ENCODE data around the gene LFNG.

Gene LFNG, protein sequence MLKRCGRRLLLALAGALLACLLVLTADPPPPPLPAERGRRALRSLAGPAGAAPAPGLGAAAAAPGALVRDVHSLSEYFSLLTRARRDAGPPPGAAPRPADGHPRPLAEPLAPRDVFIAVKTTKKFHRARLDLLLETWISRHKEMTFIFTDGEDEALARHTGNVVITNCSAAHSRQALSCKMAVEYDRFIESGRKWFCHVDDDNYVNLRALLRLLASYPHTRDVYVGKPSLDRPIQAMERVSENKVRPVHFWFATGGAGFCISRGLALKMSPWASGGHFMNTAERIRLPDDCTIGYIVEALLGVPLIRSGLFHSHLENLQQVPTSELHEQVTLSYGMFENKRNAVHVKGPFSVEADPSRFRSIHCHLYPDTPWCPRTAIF

DNA sequence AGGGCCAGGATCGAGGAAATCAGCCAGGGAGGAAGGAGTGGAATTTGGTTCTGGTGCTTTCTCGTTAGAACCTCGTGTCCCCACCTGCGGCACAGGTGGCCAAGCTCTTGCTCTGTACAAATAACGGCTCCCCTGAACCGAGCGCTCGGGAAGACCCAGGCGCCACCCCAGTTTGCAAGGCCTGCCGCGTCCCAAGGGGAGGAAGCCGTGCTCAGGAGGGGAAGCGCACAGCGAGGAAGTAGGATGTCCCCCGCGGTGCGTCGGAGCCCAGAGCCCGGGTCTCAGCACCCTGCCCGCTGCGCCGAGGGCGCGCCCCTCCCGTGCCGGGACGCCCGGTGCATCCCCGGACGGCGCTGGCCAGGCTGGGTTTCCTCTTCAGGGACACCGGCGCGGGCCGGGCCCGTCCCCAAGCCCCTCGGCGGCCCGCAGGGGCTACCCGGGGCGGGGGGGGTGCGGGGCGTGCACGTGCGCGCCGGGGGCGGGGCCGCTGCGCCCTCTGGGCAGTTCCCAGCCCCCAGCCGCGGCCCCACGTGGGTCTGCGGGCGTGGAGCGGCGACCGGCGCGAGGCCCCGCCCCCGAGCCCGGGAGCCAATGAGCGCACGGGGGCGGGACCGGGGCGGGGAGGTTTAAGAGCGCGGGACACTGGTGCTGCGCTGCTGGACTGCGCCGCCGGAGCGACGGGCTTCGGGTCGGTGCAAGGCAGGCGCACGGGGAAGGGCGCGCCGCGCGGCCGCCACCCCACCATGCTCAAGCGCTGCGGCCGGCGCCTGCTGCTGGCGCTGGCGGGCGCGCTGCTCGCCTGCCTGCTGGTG is at the start of gene LFNG:
Gene LFNG, plus strand, starts transcription at position 656 of the 812 bp plus-strand sequence. Its CDS starts 88 bp downstream, at position 744.
- DNase-seq: peak; percentile 95

DNA sequence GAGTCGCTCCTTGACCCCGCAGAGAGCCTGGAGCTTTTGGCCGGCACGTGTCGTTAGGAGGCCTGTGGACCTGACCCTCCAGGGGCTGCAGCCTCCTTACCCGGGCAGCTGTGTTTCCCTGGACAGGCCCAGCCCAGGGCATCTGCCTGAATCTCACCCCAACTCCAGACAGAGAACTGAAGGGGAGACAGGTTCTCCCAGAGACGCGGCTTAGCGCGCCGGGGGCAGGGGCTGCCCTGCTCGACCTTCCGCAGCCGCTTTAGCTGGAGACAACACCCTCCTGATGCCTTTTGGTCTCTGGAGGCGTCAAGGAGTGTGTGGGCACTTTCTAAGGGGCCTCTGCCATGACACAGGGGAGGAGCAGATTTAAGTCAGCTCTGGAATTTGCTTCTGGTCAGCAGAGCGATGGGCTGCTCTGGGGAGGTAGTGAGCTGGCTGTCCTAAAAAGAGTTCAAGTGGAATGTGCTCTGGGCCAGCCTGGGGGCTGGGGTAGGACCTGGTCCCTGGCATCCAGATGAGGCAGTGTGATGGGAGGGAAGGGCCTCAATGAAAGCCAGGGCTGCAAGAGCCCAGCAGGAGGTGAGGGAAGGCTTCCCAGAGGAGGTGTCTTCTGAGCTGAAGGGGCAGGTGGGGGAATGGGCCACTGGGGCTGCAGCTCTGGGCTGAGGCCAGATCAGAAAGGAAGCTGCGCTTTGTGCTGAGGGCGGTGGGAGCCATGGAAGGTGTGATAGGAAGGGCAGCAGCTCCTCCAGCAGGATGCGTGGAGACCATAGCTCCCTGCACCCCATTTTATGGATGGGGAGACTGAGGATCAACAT is 49.2 kb upstream of the LFNG start:
- DNase-seq: no peak

DNA sequence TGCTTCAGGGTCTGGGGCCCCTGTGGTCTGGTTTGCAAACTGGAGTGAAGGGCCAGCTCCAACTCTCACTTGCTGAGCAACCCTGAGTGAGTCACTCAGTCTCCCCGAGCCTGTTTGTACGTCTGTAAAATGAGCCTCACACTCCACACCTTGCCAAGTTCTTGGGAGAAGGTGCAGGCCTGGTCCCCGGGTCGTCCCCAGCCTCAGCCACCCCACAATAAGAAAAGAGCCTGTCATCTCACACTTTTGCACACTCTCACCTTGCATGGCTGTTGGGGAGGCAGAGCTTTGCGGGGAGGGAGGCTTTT is 48.6 kb upstream of the LFNG start:
- DNase-seq: no peak

DNA sequence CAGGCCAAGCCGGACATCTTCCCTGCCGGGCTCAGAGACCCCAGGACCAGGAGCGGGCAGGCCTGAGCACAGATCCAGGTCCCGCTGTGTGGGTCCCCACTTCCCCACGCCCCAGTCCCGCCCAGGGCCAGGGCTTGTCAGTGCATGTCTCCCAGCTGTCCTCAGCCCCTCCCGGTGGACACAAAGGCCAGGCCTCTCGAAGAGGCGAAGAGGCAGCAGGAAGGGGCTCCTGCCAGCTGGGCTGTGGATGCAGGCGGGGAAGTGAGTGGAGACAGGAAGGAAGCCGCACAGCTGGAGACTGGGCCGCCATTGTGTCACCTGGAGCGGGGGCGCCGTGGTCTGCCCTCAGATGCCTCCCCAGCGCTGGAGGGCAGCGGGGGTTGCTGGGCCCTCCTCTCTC is 48.2 kb upstream of the LFNG start:
- peak; percentile 57 for DNase-seq

DNA sequence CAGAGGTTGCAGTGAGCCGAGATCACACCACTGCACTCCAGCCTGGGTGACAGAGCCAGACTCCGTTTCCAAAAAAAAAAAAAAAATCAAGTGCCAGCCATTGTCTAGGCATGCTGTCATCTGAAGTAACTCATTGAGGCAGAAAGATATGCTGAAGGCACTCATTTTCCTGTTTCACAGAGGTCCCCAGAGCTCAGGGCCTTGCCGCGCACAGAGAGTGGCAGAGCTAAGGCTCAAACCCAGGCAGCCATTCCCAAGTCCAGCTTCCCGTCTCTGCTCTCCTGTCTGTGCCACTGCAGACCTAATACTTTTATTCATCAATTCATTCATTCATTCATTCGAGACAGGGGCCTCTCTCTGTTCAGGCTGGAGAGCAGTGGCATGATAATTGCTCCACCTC is 46.8 kb upstream of the LFNG start:
- no peak for DNase-seq

DNA sequence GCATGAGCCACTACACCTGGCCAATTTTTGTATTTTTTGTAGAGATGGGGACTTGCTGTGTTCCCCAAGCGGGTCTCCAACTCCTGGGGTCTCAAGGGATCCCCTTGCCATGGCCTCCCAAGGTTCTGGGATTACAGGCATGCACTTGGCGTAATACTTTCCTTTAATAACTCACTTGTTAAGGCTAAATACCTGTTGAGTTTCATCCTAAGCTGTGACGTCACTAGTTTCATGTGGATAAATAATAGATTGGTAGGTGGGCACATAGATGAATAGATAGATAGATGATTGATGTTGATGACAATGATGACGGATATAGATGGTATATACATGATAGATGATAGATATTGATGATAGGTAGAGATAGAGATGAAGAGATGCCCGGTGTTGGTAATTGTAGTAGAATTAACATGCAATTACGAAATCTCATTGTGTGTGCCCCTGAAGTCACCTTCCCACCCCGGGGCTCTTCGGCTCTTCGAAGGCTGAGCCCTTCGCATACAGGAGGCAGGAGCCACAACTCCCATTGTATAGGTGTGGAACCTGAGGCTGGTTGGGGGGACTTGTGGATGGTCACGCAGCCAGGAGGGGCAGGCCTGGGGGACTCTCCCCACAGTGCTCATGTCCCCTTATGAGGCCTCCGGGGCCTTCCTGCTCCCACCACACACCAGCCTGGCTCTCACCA is 45.9 kb upstream of the LFNG start:
- no peak for DNase-seq

DNA sequence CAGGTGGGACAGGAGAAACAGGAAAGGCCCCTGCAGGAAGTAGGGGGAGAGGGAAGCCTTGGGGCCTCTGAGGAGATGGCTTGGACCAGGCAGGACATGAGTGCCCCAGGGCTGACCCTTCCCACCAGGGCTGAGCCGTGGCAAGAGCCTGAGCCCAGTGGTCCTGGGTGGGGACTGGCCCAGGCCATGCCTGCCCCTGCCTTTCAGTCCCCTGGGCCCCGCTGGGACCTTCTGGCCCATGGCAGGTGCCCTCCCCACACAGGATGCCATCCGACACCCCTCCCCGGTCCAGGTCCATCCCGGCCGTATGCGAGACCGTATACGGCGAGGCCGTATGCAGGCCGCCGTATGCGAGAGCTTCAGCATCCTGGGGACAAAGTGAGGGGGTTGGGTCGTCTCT is 45.4 kb upstream of the LFNG start:
- no peak for DNase-seq

DNA sequence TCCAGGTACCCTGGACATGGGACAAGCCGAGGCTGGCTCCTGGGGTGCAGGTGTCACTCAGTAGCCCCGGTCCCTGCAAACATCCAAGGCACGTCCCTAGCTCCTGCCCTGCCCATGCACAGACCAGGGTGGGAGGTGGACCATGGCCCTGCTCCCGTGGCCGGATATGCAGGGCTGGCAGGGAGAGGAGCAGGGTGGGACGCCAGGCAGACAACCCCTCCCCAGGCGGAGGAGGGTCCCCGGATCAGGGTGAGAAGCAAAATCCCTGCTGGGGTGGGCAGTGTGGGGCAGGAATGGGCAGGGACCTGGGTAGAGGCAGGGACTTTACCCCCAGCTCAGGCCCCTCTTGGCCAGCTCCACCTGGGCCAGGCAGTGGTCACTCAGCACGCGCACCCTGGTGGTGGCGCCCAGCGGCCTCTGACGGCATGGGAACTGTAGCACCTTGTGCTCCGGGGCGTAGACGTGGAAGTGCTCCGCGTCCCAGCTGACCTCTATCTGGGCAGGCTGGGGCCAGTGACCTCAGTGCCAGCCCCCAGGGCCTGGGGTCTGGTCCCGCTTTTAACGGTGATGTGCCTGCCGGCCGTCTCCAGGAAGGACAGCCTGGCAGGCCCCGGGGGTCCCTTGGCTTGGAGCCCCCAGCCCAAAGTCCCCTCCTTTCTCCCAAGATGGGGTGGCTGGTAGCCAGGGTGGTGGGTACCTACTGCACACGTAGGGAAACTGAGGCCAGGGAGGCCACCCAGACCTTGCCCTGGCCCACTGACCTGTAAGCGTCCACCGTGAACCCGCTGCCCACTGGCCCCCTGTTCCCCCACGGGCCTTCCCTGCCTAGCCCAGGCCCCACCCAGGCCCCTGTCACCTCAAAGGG is 44.5 kb upstream of the LFNG start:
- DNase-seq: no peak

DNA sequence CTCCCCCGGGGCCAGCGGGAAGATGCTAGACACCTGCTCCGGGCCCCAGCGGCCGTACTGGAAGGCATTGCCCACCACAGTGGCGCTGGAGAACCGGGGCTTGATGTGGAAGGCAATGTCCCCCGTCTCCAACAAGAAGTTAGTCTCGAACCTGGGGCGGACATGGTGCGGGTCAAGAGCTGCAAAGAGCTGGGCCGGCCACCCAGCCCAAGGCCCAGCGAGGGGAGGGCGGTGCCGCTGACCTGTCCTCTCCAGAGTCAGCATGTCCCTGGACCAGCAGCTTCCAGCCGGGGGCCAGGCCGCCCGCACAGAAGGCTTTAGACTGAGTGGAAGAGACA is 43.9 kb upstream of the LFNG start:
- DNase-seq: no peak

DNA sequence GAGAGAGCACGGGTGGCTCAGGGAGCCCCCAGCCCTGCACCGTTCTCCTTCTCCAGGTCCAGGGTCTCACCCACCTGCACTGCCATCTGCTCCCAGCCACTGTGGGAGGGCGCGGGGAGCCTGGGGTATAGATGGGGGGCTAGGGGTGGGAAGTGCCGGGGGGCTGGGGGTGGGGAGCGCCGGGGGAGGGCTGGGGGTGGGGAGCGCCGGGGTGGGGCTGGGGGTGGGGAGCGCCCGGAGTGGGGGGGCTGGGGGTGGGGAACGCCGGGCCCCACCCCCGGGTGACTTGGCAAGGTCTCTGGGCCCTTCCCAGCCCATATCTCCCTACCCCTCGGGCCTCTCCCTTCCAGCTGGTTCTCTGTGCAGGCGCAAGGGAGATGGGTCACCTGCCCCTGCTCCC is 43.3 kb upstream of the LFNG start, which contains the start of gene GRIFIN:
Gene GRIFIN, minus strand, starts transcription at position 101 of the 400 bp plus-strand sequence. Its CDS starts 15 bp downstream, at position 86.
- no peak for DNase-seq

DNA sequence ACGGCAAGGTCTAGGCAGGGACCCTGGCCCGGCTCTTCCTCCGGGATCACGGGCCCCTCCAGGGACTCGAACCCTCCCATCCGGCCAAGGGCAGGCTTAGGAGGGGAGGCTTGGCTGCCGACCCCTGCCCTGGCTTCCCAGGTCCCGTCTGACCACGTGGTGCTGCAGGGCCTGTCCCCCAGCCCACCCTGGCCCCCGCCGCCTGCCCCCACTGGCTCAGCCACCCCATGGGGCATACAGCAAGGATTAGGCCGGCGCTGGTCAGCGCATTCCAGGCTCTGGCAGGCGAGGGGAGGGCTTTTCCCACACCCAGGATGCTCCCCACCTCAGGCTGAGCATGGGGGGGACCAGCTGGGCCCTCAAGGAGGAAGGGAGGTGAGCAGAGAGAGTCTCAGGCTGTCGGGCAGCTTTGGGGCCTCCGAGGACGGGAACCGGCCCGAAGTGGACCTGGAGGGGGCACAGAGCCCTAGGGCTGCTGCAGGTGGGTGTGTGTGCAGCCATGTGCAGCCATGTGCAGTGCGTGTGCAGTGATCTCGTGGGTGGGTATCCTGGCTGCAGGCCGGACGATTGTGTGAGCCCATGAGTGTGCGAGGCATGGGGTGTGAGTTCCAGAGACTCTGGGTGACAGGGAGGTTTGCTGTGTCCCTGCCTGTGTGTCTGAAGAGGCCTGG is 42.7 kb upstream of the LFNG start:
- DNase-seq: no peak

DNA sequence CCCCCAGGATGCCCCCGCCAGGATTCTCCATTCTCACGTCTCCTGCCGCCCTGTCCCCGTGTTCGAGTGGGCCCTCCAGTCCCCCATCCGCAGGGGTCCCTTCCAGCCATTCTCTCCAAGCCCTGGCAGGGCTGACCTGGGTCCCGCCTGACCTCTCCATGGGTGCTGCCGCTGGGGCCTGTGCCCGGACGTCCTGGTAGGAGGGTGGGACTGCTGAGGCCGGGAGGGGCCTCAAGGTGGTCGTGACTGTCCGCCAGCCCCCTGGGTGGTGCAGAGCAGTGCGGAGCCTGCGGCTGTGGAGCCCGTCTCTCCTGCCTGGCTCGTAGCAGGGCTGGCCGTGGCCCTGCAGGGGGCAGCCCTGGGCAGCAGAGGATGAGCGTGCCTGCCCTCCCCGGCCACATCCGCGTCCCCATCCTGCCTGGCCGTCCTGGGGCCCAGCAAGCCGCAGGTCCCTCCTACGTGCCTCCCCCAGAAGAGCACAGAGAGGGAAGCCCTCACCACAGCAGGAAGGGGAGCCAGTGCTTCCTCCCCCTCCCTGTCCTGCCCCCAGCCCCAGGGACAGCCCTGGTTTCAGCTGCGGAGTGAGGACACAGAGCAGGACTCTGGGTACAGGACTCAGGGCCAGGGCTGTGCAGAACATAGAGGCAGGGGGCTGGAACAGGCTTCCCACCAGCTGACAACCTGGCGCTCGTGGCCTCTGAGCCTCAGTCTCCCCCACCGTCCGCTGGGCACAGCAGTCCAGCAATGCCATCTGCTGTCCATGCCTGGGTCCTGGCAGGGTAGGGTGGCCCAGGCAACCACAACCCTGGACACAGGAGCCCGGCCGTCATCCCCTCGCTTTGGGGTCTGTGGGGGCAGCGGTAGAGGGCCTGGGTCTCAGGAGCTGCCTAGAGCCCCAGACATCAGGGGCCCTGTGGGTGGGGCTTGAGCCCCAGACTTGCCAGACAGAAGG is 41.9 kb upstream of the LFNG start:
- peak; percentile 96 for DNase-seq

DNA sequence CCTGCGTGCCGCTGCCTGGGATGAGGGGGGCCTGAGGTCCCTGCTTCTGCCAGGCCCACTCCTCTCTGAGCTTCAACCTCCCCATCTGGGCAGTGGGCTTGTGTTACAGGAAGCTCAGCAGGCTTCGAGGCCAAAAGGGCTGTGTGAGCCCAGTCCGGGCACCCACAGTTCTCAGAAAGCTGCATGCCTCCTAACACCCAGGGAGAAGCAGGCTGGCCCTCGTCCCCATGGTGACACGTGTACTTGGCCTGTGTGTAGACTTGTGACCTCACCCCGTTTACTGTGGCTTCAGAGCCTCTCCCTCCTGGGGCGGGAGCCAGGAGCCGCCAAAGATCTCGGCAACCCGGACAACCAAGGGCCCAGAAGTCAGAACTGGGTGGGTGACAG is 41.2 kb upstream of the LFNG start:
- no peak for DNase-seq

DNA sequence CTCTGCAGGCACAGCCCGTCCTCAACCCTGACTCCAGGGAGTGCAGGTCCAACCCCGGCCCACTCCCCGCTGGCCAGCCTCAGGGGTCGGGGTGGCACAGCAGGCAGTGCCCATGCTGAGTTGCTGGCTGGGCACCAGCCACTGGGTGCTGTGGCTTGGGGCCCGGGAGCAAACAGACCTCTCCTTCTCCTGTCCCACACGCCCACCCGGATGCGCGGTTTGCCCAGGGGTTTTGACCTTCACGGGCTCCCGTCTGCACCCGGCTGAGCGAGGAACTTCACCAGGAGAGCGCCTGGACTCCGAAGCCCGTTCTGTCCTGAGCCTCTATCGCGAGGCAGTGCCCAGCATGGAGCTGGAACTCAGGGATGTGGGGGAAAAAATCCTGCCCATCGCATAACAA is 40.8 kb upstream of the LFNG start:
- DNase-seq: no peak

DNA sequence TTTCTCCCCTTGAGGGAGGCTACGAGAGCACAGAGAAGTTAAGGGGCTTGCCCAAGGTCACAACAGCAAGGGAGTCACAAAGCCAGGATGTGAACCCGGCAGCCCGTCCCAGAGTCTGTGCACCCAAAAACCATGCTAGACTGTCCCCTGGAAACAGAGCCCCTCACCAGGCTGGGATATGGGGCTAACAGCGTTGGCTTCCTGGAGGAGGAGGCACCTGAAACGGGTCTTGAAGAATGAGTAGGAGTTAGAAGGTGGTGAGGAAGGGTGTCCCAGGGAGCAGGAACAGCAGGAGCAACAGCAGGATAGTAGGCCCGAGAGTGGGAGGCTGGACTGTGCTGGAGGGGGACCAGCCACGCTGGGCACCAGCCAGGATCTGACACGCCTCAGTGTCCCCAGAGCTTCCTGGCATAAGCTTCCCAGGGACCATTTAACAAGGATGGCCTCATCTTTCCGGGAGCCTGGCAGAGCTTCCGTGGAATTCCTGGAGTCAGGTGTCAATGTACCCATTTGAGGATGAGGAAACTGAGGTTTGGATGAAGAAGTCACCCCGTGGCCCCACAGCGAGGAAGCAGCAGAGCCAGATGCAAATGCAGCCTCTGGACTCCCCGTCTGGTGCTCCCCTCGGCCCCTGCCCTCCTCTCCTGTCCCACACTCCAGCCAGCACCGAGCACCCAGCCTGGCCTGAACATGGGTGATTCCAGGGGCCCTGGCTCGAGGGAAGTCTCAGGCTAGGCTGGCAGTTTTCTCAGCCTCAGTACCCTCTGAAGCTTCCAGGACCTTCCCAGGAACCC is 40.1 kb upstream of the LFNG start:
- DNase-seq: no peak

DNA sequence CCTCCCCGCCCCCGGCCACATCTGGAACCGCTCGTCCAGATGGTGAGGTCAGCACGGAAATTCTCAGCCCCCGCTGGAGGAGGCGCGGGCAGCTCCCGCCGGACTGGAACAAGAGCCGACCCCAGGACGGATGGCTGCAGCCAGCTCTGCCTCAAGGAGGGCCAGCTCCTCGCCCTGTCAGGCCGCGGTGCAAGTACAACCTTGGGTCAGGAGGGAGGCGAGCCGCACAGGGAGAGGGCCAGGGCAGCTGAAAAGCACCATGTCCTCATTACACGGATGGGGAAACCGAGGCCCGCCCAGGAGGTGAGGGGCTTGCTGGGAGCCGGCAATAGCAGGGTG is 39.5 kb upstream of the LFNG start:
- no peak for DNase-seq

DNA sequence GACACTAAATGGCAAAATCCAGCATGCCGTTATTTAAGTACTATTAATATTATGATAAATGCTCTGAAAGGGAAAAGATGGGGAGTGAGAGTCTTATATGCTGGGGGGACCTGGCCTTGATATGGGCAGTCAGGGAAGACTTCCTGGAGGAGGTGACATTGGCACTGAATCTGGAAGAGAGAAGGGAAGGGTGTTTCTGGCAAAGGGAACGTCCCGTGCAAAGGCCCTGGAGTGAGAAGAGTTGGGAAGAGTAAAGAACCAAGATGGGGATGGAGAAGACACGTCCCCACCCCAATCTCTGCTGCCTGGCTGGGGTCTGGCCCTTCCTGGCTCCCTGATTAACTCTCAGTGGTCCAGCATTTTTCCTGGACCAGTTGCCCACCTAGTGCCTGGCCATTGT is 38.4 kb upstream of the LFNG start:
- no peak for DNase-seq

DNA sequence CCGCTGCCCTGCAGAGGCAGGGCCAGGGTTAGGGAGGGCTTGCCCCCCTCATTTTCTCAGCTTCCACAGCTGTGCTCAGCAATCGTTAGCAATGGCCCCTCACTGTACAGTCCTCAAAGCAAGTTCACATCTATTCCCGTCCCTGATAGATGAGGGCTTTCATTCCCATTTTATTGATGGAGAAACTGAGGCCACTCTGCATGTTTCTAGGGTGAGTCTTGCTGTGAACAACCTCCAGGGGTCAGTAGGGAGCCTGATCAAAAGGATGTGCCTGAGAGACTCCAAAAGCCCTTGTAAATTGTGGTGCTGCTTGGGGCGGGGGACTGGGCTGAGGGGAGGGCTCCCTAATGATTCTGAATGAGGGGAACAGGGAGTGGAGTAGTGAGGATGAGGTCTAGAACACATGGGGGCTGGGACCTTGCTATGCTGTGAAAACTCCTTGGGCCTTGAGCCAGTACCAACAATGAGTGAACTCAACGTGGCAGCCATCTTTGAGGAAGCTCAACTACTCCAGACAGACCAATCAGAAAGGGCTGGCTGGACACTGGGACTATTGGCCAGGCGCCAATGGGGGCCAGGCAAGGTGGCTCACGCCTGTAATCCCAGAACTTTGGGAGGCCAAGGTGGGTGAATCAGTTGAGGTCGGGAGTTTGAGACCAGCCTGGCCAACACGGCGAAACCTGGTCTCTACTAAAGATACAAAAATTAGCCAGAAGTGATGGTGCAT is 36.7 kb upstream of the LFNG start:
- DNase-seq: no peak

DNA sequence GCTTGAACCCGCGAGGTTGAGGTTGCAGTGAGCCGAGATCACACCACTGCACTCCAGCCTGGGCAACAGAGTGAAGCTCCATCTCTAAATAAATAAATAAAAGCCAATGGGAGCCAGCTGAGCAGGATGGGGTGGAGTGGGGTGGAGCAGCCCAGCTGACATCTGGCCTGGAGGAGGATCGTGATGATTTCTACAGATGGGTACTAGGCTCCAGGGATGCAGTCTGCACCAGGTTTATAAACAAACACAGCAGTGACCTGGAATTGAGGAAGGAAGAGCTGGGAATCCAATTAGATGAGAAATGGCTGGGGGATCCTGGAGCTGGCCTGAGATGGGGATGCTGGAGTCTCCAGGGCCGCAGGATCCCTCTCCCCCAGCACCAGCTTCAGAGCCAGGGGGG is 36.1 kb upstream of the LFNG start:
- no peak for DNase-seq
